Left colon (tissue), 2 donors: Measurements from ENCODE around the gene RSPH1. TPM values are rescaled to one million over a fixed set of nuclear protein-coding genes. Genes with fewer than 3 reads are reported as not detected.
A peak's percentile ranks its signal among the peaks of the same experiment; 100 is the strongest.

Experiments
- ATAC-seq: fragments of 200-7000 bp; cut with Tn5 transposase; one replicate; pipeline ENCODE4 v1.9.1; 2020; ENCODE audit warnings: mild to moderate bottlenecking, moderate library complexity
- DNase-seq, 2 donors: peaks; one replicate each; pipeline ENCODE4 v3.0.0-alpha.2; 2020
- intact Hi-C, 2 donors: fragments of 100-400 bp; cut with DNase I in 1 of 2; cut with micrococcal nuclease in 1 of 2; formaldehyde crosslinking; loops; one replicate each; pipeline versions ENCODE4 v1.11.2 to v1.14.0; 2022; cut with DNase I, micrococcal nuclease
- total RNA-seq, 2 donors: library from RNA; stranded (reverse); fragmentation: NEBNext Ultra II Directional; extraction: Animal tissue kit (Norgen Biotek cat#: 25700); gene quantifications; one replicate each; pipeline ENCODE4 v1.2.1, GENCODE V29; 2021
- donor health status: DM: no; HTN: no; CAD: no.
- donor health status: DM: yes; HTN: yes; CAD: no.

Gene RSPH1
- total RNA-seq, 2 donors from 2014 or later, result 3.3 to 7.4 TPM

DNA sequence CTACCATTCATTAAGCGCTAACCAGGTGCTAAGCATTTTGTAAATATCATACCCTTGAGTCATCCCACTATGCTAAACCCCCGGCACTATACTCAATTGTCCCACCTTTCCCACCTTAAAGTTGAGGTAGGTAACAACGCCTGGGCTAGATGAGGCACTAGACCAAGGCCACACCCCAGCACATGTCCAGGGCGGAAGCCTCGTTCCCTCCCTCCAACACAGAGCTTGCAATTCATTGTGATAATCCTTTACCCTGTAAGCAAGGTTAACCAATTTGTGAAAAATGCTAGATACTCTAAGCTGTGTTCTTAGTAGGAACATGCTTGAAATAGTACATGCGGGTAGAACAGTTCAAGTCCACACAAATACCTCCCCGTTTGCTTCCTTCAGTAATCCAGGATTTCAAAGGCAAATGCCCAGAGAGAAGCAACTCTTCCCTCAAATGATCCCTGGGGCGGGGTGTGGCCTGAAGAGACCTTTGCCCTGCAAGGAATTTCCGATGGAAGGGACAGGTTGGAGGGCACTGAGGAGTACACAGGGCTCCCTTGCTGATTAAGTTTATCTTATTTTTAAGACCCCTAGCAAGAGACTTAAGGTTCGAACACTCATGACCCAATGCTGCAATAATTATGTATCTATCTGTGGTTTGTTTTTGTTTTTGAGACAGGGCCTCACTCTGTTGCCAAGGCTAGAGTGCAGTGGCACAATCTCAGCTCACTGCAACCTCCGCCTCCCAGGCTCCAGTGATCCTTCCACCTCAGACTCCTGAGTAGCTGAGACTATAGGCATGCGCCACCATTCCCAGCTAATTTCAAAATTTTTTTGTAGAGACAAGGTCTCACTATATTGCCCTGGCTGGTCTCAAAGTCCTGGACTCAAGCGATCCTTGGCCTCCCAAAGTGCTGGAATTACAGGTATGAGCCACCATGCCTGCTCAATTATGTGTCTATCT lies 2.6 kb downstream of the RSPH1 start:
- peak; percentile 73 to 77 for DNase-seq
- intact Hi-C loops, result no loop called here
- ATAC-seq, result peak; percentile 25

DNA sequence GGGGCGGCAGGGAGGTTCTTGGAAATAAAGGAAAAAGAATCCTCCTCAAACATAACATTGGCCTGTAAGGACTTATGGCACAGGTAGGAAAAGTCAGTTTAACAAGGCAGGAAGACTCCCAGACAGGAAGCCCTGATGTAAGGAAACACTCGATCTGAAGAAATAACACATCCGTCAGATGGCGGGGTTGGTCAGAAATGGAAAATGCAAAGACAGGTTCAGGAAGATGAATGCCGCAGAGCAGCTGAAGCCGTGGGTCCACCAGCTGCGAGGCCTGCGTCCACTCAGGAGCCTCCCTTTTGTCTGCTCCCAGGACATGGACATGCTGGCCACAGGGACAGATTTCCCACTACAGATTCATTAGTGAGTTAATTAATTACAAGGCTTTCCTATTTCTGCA lies 3.8 kb downstream of the RSPH1 start:
- intact Hi-C loops, result no loop called here
- ATAC-seq (no peak), DNase-seq (no peak)

DNA sequence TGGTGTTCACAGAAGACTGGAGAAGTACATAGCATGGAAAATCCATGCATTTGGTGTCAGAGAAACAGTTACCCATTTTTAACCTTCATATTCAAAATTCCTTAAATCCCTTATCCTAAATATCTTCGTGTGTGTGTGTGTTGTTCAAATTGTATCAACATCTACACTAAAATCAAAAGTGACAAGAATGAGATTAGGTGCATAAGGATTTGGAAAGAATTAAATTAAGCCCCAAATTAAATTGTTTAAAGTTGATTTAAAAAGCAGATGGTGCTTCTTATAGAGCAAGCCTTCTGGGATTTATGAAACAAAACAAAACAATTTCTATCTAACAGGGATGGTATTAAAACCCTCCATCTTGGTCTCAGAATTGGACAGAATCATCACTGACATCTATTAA lies 4.7 kb downstream of the RSPH1 start:
- intact Hi-C loops, result no loop called here
- no peak for ATAC-seq
- no peak for DNase-seq

DNA sequence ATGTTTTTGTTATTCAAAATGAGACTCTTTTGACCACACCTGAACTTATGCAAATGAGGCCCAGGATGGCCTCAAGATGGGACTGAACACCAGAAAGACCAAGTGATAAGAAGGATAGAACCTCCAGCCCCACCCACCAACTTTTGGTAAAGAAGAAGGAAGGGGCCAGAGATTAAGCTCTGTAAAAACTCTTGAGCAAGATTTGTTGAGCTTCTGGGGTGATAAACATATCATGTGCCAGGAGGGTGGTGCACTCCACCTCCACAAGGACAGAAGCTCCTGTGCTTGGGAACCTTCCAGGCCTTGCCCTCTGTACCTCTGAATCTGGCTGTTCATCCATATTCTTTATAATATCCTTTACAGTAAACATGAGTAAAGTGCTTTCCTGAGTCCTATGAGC lies 5.3 kb downstream of the RSPH1 start:
- ATAC-seq (peak; percentile 79), DNase-seq (peak in 1 of 2 donors; percentile 75)
- intact Hi-C loops, result no loop called here

DNA sequence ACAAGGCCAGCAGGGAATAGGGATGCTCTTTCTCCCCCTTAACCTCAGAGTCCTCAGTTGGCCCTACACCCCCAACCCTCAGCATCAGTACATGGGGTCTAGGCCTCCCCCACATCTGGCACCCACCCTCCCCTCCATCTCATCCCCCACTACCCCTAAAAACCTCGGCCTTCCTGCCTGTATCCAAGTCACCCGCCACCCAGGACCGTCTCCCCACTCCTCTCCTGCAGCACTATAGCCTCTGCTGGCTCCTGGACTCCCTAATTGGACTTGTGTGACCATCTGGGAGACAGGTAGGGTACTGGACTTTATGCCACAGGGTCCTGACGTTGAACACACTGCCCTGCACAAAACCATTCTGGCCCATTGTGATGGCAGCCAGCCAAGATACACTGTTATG lies 6.0 kb downstream of the RSPH1 start:
- intact Hi-C loops, result no loop called here
- ATAC-seq (no peak), DNase-seq (no peak)

DNA sequence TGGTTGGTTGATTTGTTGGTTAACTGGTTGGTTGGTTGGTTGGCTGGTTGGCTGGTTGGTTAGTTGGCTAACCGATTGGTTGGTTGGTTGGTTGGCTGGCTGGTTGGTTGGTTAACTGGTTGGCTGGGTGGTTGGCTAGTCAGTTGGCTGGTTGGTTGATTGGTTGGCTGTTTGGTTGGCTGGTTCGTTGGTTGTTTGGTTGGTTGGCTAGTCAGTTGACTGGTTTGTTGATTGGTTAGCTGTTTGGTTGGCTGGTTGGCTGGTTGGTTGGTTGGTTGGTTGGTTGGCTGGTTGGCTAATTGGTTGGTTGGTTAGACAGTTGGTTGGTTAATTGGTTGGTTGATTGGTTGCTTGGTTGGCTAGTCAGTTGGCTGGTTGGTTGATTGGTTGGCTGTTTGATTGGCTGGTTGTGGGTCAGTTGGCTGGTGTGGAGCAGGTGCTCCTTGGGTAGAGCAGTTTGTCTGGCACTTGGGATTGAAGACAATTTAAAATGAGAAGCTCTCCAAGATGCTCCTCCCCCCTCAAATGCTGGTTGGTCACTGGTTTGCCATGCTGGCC lies 6.9 kb downstream of the RSPH1 start:
- no peak for ATAC-seq
- no peak for DNase-seq
- intact Hi-C loops, result no loop called here

DNA sequence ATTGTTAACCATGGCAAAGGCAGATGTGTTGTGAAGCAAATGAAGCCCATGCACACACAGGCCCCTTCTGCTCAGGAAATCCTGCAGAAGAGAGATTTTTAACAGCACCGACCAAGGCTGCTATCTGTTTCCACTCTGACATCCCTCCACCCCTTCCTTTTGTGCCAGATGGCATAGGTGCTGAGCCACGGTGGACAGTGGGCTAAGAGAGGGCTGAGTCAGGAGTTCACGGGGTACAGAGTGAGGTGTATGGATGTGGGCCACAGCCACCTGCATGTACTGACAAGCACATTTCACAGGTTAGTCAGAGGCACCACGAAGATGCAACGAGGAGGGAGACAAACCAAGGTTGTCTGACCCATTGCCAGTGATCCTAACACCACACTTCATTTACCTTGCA lies 9.5 kb downstream of the RSPH1 start:
- intact Hi-C loops, result no loop called here
- ATAC-seq (no peak), DNase-seq (no peak)

DNA sequence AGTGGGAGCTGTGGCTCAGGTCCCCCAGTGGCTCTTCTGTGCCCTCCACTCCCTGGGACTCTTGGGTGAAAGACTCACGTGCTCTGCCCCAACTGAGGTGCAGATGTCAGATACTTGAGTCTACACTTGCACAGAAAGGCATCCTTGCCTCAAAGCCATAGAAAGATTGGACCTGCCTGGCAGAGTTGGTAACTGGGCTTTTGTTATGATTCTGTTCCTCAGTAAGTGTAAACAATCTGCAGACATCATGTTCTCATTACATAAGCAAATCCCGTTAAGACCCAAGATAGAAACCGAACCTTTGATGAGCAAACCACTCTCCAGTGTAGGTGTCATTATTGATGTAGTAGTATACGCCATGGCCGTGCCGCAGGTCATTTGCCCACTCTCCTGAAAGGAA lies 10.0 kb downstream of the RSPH1 start:
- no peak for DNase-seq
- no peak for ATAC-seq
- intact Hi-C loops, result no loop called here

DNA sequence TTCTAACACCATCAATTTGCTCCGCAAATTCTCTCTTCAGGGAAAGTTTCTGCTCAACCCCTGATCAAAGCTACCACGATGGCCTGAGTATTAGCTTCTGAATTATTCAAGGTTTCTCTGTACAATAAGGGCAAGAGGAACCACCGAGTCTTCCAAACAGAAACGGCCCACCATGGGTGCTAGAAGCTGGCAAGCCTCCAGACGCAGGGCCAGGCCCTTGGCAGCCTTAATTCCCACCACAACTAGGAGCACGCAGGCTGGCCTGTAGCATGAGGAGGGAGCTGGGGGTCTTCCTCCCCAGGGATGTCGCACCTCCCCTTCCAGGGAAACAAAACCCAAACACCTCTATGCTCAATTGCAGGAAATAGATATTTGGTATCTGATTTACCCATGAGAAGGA lies 11.1 kb downstream of the RSPH1 start:
- ATAC-seq (no peak), DNase-seq (no peak)
- intact Hi-C loops, result no loop called here

DNA sequence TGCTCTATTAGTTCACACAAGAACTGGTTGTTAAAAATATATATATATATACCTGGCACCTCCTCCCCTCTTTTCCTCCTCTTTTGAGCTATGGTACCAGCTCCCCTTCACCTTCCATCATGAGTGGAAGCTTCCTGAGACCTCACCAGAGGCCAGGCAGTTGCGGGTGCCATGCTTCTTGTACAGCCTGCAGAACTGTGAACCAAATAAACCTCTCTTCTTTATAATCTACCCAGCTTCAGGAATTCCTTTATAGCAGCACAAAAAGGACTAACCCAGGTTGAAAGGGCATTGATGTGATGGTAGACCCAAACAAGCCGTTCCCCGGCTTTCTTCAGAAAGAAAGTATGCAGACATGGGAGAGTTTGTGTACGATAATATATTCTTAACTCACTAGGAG lies 14.9 kb downstream of the RSPH1 start:
- ATAC-seq (no peak), DNase-seq (no peak)
- intact Hi-C loops, result no loop called here

DNA sequence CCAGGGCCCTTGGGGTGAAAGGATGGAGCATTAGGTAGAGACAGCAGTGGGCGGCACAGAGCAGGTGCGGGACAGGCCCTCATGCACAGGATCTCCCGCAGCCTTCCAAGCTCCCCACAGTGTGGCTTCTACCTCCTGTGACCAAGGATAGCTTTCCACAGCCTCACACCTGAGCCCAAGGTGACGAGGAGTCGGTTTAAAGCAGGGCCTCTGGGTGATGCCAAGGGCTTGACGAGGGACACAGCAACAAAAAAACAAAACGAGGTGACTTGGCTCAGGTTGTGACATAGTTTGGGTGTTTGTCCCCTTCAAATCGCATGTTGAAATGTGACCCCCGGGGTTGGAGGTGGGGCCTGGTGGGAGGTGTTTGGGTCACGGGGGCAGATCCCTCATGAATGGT lies 15.3 kb downstream of the RSPH1 start:
- DNase-seq (no peak), ATAC-seq (no peak)
- intact Hi-C loops, result no loop called here

DNA sequence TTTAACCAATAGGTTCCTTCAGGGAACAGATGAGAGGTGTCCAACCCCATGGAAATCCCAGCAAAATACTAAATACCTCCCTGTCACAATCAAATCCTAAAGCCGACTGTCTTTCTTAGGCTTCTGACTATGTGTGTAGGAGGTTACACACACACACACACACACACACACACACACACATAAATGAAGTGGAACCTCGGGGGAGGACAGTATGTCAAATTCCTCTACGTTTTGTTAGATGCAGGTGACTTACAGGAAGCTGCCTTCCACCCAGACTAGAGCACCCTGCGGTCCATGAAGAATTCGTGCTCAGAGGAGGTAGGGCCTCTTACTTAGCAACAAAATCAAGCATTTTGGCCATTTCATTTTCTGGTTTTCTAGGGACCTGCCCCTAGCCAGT lies 16.4 kb downstream of the RSPH1 start:
- DNase-seq (no peak), ATAC-seq (no peak)
- intact Hi-C loops, result no loop called here

DNA sequence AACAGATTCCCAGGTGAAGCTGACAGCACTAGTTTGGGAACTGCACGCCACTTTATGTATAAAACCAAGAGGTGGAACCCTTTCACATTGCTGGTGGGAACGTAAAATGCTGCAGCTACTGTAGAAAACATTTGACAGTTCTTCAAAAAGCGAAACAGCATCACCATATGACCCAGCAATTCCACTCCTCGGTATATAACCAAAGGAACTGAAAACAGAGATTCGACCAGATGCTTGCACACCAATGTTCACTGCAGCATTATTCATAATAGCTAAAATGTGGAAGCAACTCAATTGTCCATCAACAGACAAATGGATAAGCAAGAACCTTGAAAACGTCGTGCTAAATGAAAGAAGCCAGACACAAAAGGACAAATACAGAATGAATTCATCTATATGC lies 17.5 kb downstream of the RSPH1 start:
- intact Hi-C loops, result no loop called here
- no peak for DNase-seq

DNA sequence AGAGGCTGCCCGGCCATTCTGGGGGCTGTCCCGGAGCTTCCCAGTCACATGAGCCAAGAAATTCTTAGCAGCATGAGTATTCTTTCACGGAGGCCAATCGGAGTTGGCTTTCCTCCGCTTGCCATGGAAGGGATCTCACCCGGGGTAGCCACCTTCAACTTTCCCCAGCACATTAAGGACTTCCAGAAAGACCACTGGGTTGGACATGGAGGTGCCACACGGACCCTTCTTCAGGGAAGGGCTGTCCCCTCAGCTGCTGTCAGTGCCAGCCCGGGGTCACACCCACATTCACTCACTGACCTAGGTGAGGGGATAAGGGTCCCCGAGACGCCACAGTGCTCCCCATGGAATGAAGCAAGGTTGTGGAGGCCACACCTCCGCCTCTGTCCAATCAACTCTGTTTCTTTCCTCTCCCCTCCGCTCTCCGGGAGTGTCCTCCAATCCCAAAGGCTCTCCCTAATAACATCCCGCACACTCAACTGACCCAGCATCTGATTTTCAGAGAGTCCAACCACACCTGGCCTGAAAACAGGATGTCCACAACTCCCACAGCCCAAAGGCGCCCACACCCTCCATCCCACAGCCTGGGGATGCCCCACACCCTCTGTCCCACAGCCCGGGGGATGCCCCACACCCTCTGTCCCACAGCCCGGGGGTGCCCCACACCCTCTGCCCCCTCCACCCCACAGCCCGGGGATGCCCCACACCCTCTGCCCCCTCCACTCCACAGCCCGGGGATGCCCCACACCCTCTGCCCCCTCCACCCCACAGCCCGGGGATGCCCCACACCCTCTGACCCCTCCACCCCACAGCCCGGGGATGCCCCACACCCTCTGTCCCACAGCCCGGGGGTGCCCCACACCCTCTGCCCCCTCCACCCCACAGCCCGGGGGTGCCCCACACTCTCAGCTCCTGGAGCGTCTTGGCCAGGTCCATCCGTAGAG lies 19.4 kb downstream of the RSPH1 start:
- ATAC-seq (no peak), DNase-seq (peak; percentile 5 to 17)
- intact Hi-C loops, result no loop called here

More for the DNA sequence above, 17.5 kb downstream of the RSPH1 start:
- ATAC-seq, result no peak

DNA sequence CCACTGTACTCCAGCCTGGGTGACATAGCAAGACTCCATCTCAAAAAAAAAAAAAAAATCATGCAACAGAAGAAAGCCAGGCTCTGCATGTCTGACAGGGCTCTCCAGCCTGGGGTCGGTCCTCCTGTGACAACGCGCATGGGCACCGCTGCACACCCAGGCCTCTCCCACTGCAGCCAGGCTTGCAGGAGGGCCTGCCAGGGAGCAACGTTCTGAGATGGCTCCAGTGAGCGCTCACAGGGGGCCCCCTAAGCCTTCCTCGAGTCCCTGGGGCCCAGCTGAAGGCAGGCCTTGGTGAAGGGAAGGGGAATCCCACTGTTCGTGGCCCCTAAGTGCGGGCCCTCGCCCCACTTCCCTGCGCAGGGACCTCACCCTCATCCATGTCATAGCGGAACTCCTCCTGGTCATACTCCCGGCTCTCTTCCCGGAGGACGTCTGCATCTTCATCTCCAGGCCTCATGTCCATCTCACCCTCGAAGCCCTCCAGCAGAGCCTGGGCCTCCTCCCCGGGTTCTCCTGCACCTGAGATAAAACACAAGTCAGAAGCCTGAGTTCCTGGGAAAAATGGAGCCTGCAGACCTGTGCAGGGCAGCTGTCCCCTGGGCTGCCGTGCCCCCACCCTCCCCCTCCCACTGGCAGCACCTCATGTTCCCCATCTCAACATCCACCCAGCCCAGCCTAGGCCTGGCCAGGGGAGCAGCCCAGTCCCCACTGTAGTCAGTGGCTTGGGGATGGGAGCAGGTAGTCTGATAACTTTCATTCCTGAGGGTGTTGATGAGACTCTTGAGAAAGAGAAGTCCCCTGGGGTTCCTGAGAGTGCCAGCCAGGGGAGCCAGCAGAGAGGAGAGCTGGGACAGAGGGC lies 20.3 kb downstream of the RSPH1 start:
- DNase-seq (peak; percentile 10 to 24), ATAC-seq (no peak)
- intact Hi-C loops, result no loop called here

DNA sequence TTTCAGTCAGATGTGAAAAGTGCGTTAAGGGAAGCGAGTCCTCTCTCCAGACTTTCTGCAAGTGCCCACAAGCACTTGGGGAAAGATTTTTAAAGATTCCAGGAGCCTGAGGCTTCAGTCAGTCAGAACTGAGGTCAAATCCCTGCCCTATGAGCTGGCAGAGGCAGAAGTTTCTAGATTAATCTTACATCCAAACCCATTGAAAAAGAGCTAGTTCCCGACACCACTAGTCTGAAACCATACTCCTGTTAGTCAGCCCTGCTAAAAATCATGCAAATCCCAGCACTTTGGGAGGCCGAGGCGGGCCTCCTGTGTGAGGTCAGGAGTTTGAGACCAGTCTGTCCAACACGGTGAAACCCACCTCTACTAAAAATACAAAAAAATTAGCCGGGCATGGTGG lies 21.0 kb downstream of the RSPH1 start:
- ATAC-seq (no peak), DNase-seq (peak in 1 of 2 donors; percentile 21)
- intact Hi-C loops, result no loop called here

DNA sequence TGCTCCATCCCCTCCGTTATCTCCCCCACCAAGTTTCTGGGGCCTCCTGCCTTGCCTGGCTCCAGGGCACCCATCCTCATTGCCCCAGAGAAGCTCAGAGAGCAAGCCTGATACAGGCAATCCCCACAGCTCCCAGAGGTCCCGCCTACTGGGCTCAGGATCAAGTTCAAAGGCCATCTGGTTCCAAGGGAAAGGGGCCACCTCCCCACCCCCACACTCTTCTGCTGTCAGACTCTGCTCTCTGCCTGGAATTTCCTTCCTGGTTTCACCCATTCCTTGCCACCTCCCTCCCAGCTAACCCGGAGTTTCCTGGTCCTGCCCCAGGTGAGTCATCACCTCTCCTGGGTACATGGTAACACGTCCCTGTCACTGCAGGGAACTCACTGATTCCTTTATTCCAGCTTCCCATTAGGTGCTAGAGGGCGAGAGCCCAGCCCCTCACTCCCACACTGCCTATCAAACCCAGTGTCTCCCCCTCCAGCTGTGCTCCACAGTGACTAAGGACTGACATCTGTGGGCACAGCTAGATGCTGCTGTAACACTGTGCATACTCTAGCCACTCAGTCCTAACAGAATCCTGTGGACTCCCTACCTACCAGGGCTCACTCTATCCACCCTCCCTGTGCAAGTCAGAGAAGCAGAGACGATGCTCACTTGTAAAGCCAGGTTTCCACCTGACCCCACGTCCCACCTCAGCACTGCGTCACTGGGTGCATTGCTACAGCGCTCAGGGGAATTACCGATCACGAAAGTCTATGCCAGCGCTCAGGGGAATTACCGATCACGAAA lies 21.8 kb downstream of the RSPH1 start:
- intact Hi-C loops, result no loop called here
- ATAC-seq (peak; percentile 93), DNase-seq (peak; percentile 93 to 96)

DNA sequence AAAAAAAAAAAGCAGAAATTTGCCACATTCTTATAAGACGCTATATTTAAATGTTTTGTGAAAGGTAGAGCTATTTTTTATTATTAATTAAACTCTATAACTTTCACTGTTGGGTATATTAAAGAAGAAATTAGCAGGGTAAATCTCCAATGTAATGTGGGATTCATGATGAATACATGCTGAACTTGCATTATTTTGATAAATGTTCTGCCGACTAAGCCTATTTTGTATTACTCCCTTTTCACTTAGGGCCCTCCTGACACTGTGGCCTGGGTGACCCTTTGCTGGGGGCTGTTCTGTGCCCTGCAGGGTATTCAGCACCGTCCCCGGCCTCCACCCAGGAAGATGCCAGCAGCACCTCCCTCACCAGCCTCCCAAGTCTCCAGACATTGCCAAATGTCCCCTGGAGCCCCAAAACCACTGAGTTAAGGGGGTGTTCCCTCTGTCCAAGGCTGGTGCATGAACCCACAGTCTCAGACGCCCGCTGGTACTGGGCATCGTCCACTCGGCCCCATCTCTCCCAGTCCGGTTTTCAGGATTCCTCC lies 22.5 kb downstream of the RSPH1 start:
- ATAC-seq, result no peak
- DNase-seq, result no peak
- intact Hi-C loops, result no loop called here
